ENCODE results near the gene STK38.
A peak's percentile ranks its signal among the peaks of the same experiment; 100 is the strongest.
"Not testable (repeated sequence)": the region's sequence is repeated elsewhere in the genome, so short reads cannot be mapped to it uniquely, and the experiment has no call there.

STK38 gene

DNA sequence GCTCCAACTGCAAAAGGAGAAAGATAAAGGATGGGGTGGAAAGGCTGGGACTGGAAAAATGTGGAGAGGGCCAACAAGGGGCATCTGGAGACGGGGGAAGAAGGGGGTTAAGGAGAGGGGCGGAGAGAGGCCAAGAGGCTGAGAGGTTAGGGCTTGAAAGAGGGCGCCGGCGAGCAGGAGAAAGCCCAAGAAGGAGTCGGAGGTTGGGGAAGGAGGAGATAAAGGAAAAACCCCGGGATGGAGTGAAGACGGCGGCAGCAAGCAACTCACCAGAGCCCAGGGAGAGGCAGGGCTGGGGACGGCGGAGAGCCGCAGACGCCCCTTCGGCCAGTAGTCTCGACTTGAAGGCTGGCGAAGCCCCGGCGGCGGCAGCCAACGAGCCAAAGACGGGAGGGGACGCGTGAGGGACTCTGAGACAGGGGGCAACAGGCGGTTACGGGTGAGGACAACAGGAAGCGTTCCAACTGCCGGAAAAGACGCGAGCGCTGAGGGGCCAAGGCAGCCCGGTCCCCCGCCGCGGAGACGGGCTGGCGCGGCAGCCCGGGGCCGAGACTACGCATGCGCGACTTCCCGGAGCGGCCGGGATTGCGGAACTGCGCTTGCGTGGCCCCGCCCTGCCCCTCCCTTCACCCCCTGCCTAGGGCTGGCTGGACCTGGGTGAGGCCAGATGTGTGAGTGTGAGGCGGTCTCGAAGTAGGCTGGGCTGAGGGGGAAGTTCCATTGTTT lies at the start of gene STK38:
STK38 (minus strand) TSS at position 560 of the 726 bp plus-strand sequence. CDS start 7,277 bp downstream, outside the sequence.
- peak; percentile 99 for DNase-seq (ENCODE audit: low spot score)

DNA sequence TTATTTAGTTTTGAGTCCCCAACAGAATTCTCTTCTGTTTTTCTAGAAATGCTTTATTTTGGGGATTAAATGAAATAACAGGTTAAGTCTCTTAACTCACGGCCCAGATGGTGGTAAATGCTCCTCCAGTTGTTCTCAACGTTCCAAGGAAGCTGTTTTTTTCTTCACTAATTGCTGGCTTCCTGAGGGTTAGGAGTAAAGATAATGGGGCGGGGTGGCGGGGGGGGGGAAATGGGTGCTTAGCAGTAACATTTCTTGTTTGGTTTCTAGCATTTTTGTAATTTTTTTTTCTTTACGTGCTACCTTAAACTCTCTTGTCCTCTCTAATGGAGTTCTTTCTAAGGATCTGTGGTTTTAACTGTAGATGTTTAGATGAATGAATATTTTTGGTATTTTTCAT lies 49.1 kb upstream of the STK38 start:
- no peak for DNase-seq (ENCODE audit: low spot score)

DNA sequence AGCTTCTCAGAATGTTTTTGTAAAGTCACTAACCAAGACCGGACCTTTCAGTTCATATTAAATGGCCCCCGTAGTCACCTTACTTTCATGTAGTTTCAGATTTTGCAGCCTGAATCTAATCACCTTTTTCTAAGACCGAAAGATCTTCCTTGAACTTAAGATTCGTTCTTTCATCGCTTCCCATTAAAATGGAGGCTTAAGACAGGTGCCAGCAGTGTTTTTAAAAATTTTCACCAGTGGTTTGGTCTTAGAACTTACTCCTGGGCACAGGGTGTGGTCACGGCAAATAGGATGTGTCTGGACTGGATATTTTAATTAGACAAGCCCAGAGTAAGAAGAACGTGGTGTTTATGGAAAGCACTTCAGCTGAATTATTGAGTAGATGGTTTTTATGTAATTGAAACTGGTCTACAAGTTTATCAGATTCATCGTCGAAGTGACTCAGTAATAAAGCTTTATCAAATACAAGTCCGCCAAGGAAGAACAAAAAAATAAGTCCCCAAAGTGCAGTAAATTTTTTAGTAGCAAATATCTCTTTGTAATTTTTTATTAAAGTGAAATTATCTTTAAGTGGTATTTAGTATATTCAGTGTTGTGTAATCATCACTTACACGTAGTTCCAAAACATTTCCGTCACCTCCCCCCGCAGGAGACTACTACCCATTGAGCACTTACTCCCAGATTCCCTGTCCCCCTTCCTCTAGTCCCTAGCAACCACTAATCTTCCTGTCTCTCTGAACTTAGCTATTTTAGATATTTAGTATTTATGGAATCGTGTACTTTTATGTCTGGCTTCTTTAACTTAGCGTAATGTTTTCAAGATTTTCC lies 47.8 kb upstream of the STK38 start:
- no peak for DNase-seq (ENCODE audit: low spot score)

DNA sequence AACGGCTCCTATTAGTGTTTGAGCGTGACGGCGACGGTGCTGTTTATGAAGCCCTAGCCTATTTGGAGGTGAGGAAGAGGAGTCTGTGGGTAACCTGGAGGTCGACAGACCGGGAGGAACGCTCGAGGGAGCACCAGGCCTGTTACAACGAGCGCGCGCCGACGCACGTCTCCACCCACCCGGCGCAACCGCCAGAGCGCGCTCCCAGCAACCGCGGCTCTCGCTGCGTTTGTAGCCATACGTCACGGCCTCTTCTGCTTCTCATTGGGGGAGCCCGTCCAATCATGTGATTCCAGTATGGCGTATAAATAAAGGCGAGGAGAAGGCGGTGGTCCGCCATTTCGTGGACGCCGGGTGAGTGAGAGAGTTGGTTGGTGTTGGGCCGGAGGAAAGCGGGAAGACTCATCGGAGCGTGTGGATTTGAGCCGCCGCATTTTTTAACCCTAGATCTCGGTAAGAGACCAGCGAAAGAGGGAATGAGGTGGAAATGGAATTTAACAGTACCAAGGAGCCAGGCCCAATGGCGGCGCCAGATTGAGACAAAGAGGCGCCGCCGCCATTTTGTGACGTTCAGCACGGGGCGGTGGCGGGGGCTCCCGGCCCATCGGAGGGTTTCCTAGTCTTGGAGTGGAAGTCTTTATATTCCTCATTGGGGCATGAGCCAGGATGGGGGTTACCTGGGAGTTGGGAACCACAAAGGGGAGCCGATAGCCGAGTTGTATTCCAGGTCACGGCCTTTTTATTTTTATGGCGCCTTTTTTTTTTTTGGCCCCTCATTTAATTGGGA lies 46.9 kb upstream of the STK38 start, which contains the start of gene SRSF3:
SRSF3 (plus strand) TSS at position 334 of the 787 bp plus-strand sequence. CDS start 2,401 bp downstream, outside the sequence.
- DNase-seq (ENCODE audit: low spot score) = peak; percentile 95

DNA sequence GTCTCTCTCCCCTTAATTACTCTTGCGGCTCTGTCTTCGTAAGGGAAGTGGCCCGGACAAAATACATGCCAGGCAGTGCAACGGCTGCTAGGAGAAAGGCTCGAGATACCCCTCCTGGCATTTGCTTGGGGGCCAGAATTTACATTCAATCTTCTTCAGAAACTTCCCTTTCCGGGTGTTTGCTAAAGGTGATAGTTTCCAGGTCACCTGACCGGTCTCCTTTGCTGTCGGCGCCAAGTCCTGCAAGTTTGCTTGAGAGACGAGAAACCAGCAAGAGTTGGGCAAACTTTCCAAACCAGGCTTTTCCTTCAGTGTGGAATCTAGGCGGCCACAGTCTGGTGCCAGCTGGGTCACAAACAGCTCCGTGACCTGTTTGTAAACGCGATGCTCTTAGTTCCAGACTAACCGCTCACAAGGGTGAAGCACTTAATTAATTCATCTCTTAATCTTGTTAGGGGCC lies 46.3 kb upstream of the STK38 start:
- DNase-seq (ENCODE audit: low spot score) = peak; percentile 56

DNA sequence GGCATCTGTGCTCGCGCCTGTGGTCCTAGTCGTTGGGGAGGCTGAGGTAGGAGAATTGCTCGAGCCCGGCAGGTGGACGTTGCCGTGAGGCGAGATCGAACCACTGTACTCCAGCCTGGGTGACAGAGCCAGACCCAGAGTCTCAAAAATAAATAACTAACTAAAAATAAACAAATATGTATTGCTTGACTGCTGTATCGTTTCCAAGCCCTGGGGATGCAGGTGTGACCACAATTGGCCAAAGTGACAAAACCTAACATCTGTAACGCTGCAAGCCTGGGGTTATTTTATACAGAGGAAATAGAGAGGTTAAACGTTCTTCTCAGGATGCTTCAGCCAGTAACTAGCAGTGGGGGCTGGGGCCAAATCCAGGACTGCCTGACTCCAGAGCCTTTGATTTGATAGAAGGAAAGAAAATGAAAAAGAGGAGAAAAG lies 45.0 kb upstream of the STK38 start:
- no peak for DNase-seq (ENCODE audit: low spot score)

DNA sequence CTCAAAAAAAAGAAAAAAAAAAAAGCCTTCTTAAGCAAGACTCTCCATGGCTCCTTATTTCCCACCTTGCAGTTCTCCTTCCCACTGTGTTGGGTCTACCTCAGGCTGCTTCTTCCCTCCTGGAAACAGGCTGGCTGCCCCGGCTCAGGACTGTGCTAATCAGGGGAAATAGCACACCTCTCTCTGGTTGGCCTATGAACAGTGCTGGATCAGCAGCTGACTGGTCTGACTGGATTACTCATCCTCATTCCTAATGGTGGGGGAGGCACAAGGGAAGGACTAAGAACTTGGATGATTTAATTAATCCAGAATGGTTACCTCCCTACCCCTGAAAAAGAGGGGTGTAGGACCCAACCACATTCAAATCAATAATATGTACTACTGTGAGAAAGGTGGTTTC lies 43.0 kb upstream of the STK38 start:
- DNase-seq (ENCODE audit: low spot score) = no peak

DNA sequence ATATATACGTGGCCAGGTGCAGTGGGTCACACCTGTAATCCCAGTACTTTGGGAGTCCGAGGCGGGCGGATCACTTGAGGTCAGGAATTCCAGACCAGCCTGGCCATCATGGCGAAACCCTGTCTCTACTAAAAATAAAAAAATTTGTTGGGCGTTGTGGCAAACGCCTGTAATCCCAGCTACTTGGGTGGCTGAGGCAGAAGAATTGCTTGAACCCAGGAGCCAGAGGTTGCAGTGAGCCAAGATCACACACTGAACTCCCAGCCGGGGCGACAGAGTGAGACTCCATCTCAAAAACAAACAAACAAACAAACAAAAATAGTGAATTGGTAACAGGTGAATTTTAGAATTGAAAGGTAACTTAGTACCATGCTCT lies 41.7 kb upstream of the STK38 start:
- not testable (repeated sequence) for DNase-seq (ENCODE audit: low spot score)

DNA sequence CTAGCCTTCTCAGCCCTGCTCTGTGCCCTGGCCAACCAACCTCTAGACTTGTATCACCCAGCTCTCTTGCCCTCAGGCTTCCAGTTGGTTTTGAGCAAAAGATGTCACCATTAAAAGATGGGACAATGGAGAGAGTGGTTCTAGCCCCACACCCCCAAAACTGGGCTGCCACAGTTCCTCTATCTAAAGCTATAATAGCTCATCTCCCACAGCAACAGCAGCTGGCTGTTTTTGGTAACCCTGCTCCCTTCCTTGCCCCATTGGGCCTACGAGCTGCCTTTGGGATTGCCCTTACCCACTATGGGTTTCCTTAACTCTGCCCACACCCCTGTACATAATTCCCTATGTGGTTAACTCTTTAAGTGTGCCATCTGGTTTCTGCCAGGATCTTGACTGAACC lies 39.3 kb upstream of the STK38 start:
- no peak for DNase-seq (ENCODE audit: low spot score)

DNA sequence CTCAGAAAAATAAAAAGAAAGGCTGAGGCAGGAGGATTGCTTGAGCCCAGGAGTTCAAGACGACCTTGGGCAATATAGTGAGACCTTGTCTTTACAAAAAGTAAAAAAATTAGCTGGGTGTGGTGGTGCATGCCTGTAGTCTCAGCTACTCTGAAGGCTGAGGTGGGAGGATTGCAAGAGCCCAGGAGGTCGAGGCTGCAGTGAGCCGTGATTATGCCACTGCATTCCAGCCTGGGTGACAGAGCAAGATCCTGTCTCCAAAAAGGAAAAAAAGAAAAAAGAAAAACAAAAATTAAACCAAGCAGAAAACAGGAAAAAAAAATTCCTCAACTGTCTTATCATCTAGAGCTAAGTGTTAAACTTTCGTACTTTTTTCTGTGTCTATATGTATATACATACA lies 34.4 kb upstream of the STK38 start:
- DNase-seq (ENCODE audit: low spot score) = no peak

DNA sequence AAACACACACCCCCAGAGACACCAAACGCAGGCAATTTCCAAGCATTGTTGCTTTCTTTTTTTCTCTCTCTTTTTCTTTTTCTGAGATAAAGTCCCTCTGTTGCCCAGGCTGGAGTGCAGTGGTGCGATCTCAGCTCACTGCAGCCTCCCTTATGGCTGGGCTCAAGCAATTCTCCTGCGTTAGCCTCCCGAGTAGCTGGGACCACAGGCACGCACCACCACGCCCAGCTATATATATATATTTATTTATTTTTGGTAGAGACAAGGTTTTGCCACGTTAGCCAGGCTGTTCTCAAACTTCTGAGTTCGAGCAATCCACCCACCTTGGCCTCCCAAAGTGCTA lies 32.9 kb upstream of the STK38 start:
- no peak for DNase-seq (ENCODE audit: low spot score)

DNA sequence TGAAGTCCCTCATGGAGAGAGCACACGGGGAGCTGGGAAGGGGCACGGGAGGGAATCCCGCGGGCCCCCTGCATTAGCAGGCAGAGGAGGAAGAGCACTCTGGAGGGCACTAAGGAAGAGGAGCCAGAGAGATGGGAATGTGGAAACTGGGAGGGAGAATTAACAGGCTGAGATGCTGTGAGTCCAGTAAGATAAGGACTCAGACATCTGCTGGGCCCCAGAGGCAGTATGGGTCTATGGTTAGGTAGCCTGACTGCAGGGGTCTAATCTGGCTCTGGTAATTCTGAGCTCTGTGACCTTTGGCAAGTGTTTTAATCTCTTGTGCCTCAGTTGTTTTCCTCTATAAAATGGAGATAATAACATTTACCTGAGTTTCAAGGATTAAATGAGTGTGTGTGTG lies 31.2 kb upstream of the STK38 start:
- no peak for DNase-seq (ENCODE audit: low spot score)

DNA sequence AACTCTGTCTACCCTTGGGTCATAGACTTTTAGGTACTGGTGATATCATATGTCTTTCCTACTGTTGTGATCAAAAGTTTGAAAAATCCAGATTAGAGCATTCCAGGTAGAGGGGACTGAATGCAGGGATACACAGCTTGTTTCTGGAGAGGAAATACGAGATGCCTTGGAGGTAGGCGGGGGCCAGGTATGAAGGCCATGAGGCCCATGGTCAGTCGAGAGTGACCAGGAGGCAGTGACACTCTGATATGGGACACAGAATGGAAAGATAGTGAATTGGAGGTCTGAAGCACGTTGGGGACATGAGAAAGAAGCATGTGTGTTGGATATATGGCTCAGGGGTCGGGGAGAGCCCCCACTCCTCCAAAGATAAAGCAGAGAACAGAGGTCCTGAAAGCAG lies 30.8 kb upstream of the STK38 start:
- DNase-seq (ENCODE audit: low spot score) = no peak

DNA sequence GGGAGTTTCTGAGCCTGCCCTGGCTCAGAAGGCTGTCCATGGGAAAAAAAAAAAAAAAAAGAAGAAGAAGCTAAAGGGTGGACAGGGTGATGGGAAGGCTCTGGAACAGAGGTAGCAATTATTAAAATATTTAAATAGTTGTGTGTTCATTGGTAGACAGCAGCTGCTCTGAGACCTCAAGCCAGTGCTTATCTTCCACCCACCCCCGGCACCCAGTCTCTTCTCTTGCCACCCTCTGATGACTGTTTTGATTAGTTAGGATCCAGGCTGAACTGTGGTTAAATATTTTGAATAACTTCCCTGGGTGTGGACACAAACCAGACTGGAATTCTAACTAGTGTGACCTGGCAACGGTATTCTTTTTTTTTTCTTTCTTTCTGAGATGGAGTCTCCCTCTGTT lies 30.0 kb upstream of the STK38 start:
- no peak for DNase-seq (ENCODE audit: low spot score)

DNA sequence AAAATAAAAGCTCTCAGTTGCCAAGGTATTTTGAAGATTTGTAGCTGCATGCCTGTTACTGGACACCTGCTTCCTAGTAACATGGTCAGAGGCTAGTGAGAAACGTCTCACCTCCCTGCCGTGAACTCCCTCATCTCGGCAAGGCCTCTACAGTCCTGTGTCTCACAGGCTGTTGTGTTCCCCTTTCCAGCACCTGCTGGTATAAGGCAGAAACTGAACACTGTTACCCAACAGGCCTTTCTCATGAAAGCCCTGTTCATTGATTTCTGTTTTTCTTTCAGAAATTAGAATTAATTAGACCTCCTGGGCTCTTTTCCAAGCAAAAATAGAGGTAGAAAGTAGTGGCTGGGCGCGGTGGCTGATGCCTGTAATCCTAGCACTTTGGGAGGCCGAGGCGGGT lies 29.3 kb upstream of the STK38 start:
- no peak for DNase-seq (ENCODE audit: low spot score)

DNA sequence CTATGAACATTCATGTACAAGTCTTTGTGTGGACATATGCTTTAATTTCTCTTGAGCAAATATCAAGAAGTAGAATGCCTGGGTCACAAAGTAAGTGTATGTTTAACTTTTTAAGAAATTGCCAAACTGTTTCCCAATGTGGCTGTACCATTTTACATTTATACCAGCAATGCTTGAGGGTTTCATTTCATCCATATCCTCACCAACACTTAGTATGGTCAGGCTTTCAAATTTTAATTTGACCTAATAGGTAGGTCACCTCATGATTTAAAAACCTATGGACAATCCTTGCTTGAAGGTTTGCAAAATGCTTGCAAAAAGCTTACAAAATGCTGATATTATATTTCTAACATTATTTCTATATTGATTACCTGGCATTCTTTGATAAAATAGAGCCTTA lies 27.4 kb upstream of the STK38 start:
- no peak for DNase-seq (ENCODE audit: low spot score)

DNA sequence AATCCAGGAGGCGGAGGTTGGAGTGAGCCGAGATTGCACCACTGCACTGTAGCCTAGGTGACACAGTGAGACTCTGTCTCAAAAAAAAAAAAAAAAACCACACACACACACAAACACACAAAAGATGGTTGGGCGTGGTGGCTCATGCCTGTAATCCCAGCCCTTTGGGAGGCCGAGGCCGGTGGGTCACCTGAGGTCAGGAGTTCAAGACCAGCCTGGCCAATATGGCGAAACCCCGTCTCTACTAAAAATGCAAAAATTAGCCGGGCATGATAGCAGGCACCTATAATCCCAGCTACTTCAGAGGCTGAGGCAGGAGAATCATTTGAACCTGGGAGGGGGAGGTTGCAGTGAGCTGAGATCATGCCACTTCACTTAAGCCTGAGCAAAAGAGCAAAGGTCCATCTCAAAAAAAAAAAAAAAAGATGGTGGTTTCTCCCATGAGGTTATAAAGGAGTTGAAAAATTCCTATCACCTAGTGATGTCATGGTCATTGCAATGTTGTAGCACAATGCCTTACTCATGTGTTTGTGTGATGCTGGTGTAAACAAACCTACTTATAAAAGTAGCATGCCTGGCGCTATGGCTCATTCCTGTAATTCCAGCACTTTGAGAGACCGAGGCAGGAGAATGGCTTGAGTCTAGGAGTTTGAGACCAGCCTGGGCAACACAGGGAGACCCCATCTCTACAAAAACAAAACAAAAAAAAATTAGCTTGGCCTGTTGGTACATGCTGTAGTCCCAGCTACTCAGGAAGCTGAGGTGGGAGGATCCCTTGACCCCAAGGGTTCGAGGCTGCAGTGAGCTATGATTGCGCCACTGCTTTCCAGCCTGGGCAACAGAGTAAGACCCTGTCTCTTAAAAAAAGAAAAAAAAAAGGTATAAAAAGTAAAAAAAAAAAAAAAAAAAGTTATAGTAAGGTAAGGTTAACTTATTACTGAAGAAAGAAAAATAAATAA lies 25.4 kb upstream of the STK38 start:
- DNase-seq (ENCODE audit: low spot score) = not testable (repeated sequence)

DNA sequence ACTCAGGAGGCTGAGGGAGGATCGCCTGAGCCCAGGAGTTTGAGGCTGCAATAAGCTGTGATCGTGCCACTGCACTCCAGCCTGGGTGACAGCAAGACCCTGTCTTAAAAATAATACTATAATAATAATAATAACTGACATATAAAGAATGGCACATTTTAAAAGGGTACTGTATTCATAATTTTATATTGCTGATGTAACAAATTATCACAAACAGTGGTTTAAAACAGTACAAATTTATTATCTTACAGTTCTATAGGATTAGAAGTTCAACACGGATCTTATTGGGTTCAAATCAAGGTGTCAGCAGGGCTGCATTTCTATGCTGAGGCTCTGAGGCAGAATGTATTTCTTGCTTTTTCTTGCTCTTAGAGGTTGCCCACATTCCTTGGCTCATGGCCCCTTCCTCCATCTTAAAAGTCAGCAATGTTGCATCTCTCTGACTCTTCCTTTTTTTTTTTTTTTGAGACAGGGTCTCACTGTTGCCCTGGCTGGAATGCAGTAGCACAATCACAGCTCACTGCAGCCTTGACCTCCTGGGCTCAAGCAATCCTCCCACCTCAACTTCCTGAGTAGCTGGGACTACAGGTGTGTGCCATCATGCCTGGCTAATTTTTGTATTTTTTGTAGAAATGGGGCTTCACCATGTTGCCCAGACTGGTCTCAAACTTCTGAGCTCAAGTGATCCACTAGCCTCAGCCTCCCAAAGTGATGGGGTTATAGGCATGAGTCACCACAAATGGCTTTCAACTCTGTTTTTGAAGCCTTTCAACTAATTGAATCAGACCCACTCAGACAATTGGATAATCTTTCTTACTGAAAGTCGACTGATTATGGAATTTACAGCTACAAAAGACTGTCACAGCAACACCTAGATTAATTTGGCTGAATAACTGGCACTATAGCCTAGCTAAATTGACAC lies 24.1 kb upstream of the STK38 start:
- DNase-seq (ENCODE audit: low spot score) = no peak

DNA sequence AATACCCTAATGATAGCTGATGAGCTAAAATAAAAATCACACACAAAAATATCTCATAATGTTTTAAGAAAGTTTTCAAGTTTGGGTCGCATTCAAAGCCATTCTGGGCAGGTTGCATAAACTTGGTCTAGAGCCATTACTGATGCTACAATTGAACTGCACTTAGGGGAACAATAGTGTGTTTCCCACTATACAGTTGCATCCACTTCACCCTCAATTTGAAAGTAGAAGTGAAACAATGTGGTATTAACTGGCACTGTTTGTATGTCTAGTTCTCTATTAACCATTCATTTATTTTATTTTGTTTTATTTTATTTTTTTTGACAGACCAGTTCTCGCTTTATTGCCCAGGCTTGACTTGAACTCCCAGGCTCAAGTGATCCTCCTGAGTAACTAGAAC lies 23.0 kb upstream of the STK38 start:
- no peak for DNase-seq (ENCODE audit: low spot score)

DNA sequence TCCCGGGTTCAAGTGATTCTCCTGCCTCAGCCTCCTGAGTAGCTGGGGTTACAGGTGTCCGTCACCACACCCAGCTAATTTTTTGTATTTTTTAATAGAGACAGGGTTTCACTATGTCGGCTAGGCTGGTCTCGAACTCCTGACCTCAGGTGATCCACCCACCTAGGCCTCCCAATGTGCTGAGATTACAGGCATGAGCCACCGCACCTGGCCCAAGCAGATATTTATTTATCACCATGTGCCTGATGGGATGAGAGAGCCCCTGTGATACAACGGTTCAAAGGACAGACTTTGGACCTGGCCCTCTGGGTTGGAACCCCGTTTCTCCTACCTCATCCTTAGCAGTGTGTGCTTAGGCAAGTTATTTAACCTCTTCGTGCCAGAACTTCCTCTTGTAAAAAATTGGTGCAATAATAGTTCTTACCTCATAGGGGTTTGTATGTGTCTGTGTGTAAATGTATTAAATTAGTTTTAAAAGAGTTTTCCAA lies 19.2 kb upstream of the STK38 start:
- DNase-seq (ENCODE audit: low spot score) = no peak
